Mammary epithelial cell (primary cell): ENCODE data around the gene OGFR.

Experiments used
- EZH2 ChIP-seq: IDR thresholded peaks from 2 replicates; pipeline ENCODE4 v1.6.1; 2012; ENCODE audit warnings: low read length, inconsistent platforms, borderline replicate concordance
- TF ChIP-seq, protein P1 (sequence below), 2 donors: IDR thresholded peaks in 1 of 2; conservative IDR thresholded peaks in 1 of 2; 2 replicates each; pipeline ENCODE4 v1.5.1; 2011 to 2012; ENCODE audit warnings: inconsistent platforms in 2 of 2, low read length in 2 of 2, mild to moderate bottlenecking in 2 of 2, control low read depth in 1 of 2, low read depth in 1 of 2; ENCODE audit not compliant: insufficient read depth in 1 of 2; ENCODE audit errors: extremely low read depth in 1 of 2

DNA sequence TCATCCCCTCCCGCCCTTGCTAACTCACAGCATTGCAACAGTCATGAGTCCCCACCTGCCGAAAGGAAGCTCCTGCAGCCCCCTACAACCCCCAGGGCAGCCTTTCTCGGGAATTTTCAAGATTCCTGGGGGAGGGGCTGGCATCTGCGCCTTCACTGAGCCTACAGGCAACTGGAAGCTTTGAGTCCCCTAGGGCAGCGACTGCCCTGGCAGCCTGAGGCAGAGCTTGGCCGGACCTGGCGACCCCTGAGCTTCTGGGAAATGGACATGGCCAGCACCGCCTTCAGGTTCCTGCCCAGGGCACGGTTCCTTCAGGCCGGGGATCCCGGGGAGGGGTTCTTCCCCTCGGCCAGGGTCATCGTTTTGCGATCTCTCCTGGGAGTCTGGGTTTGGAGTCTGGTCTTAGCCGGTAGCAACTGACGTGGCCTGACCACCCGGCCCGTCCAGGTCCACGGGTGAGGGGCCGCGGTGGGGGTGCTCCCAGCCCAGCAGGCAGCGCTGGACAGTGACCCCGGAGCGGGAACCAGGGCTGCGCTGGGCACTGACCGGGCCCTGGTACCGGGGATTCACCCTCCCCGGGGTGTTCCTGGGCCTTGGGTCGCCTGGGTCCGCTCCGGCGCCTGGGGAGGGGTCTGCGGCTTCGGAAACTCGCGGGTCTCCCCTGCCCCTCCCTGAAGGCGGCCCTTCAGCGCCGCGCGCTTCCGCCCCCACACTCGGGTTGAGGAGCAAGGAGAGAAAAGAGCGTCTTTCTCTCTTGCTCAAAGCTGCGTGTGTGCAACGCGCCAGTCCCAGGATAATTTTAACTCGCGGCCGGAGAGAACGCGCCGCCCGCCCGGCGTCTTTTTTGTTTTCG is 11.6 kb downstream of the OGFR start:
- TF ChIP-seq, protein P1, sequence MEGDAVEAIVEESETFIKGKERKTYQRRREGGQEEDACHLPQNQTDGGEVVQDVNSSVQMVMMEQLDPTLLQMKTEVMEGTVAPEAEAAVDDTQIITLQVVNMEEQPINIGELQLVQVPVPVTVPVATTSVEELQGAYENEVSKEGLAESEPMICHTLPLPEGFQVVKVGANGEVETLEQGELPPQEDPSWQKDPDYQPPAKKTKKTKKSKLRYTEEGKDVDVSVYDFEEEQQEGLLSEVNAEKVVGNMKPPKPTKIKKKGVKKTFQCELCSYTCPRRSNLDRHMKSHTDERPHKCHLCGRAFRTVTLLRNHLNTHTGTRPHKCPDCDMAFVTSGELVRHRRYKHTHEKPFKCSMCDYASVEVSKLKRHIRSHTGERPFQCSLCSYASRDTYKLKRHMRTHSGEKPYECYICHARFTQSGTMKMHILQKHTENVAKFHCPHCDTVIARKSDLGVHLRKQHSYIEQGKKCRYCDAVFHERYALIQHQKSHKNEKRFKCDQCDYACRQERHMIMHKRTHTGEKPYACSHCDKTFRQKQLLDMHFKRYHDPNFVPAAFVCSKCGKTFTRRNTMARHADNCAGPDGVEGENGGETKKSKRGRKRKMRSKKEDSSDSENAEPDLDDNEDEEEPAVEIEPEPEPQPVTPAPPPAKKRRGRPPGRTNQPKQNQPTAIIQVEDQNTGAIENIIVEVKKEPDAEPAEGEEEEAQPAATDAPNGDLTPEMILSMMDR (conservative IDR thresholded peaks at IDR 0.05 in 1 of 2, IDR thresholded peaks at IDR 0.05 in 1 of 2; ENCODE audit: extremely low read depth in 1 of 2, insufficient read depth in 1 of 2, low read depth in 1 of 2, low read length in 2 of 2) = no peak
- TF ChIP-seq EZH2 = no peak
